Stimulated activated CD8-positive, alpha-beta memory T cell treated with anti-CD3 and anti-CD28 coated beads, Interleukin-15, amount 100 ng/mL, for 4 hours (primary cell): ENCODE measurements around the gene RHNO1.
"Not testable (repeated sequence)": the region's sequence is repeated elsewhere in the genome, so short reads cannot be mapped to it uniquely, and the experiment has no call there.

ENCODE experiments used
- DNase-seq, 2 donors: peaks; one replicate each; pipeline ENCODE4 v3.0.0-alpha.2; 2020; ENCODE audit warnings: low read depth in 2 of 2

RHNO1 gene

GRCh38 chr12:2858944-2859421, 18.0 kb upstream of the RHNO1 start:
- DNase-seq = no peak

GRCh38 chr12:2860170-2860569, 16.9 kb upstream of the RHNO1 start:
- no peak for DNase-seq

- no peak for DNase-seq
Measured at GRCh38 chr12:2862876-2863275, 14.1 kb upstream of the RHNO1 start.

GRCh38 chr12:2863402-2863801, 13.6 kb upstream of the RHNO1 start:
- DNase-seq = not testable (repeated sequence)

GRCh38 chr12:2864198-2864597, 12.8 kb upstream of the RHNO1 start:
- no peak for DNase-seq

GRCh38 chr12:2868986-2869632, 7.9 kb upstream of the RHNO1 start:
- DNase-seq = not testable (repeated sequence)

- DNase-seq = no peak
Measured at GRCh38 chr12:2876431-2877046, 484 bp upstream of the RHNO1 start.

GRCh38 chr12:2877953-2878732, 1.1 kb downstream of the RHNO1 start:
- no peak for DNase-seq

- DNase-seq = no peak
Measured at GRCh38 chr12:2879853-2880252, 2.8 kb downstream of the RHNO1 start.

- no peak for DNase-seq
Measured at GRCh38 chr12:2884810-2885209, 7.8 kb downstream of the RHNO1 start.

- no peak for DNase-seq
Measured at GRCh38 chr12:2886768-2887450, 9.9 kb downstream of the RHNO1 start.

GRCh38 chr12:2890001-2890387, 13.0 kb downstream of the RHNO1 start:
- no peak for DNase-seq

GRCh38 chr12:2890388-2891239, 13.6 kb downstream of the RHNO1 start, which contains the start of gene TULP3:
TULP3 (plus strand) TSS chr12:2890891; CDS start chr12:2890948, 57 bp downstream.
- DNase-seq = peak; percentile 95 to 98

- DNase-seq = no peak
Measured at GRCh38 chr12:2891240-2892053, 14.4 kb downstream of the RHNO1 start.

GRCh38 chr12:2892246-2892645, 15.2 kb downstream of the RHNO1 start:
- no peak for DNase-seq

GRCh38 chr12:2893007-2893406, 16.0 kb downstream of the RHNO1 start:
- DNase-seq = no peak

- DNase-seq = no peak
Measured at GRCh38 chr12:2895051-2895451, 18.0 kb downstream of the RHNO1 start.

GRCh38 chr12:2895511-2895910, 18.5 kb downstream of the RHNO1 start:
- DNase-seq = no peak

GRCh38 chr12:2897418-2897817, 20.4 kb downstream of the RHNO1 start:
- DNase-seq = no peak

GRCh38 chr12:2900642-2901041, 23.6 kb downstream of the RHNO1 start:
- DNase-seq = no peak
